ENCODE results near the gene PRTFDC1. TPM values are rescaled to one million over a fixed set of nuclear protein-coding genes. Genes with fewer than 3 reads are reported as not detected.

PRTFDC1 gene
- total and polyA plus RNA-seq, 2 of the 8 experiments (the other 6 are each of a cell fraction or from before 2014, with no cell fraction given) = 5.9 to 6.6 TPM

DNA sequence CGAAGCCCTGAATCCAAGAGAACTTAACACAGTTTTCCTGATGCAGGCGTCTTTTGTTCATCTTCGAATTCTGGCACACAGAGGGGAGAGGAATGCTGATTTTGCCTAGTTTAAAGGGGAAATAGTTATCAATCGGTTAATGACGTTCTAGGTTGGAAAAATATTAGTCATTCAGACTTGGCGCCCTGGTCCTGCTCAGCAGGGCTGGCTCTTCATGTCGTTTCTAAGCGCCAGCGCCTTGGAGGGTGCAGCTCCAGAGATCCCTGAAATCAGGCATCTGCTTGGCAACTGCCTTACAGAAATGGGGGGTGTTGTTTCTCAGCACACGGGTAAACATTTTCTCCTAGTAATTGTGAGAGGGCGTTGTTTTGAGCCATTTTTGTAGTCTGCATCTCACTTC is 1.3 kb upstream of the PRTFDC1 start:
- CTCF ChIA-PET (ENCODE audit: partially characterized antibody) = interaction anchor here (0.6 kb wide), 1 partner anchor 107 kb away, joined by 3 read pairs; no protein-coding TSS in a partner anchor
- H3K4me2 ChIP-seq (ENCODE audit: insufficient read depth in 1 of 2, low read depth in 2 of 2, low read length in 2 of 2) = peak overlapping the region; percentile 85 to 98
- POLR2A ChIA-PET (ENCODE audit: partially characterized antibody) = interaction anchor here (0.7 to 3.6 kb wide), 10 partner anchors 11 to 308 kb away, joined by 3 to 21 read pairs (median 4); partner anchors contain the start of gene ARHGAP21
- TF ChIP-seq SUZ12 (IDR thresholded peaks at IDR 0.05; ENCODE audit: low read length) (no peak), RAD21 (IDR thresholded peaks at IDR 0.05 in 1 of 2, conservative IDR thresholded peaks at IDR 0.05 in 1 of 2; ENCODE audit: low read depth in 2 of 2, low read length in 2 of 2) (no peak), BRCA1 (IDR thresholded peaks at IDR 0.05; ENCODE audit: low read depth, low read length) (no peak), TEAD4 (IDR thresholded peaks at IDR 0.05; ENCODE audit: low read depth, low read length) (no peak), TBP (IDR thresholded peaks at IDR 0.05; ENCODE audit: low read depth, low read length) (no peak), CTBP2 (IDR thresholded peaks at IDR 0.05; ENCODE audit: borderline replicate concordance, insufficient read depth, insufficient read length, low read length) (no peak), RNF2 (IDR thresholded peaks at IDR 0.05; ENCODE audit: borderline replicate concordance, low read depth, low read length, missing control alignments, poor library complexity, severe bottlenecking) (no peak), CBX8 (IDR thresholded peaks at IDR 0.05; ENCODE audit: borderline replicate concordance, low read depth, low read length) (no peak), POU5F1 (IDR thresholded peaks at IDR 0.05; ENCODE audit: low read depth, low read length) (no peak), SIRT6 (IDR thresholded peaks at IDR 0.05; ENCODE audit: low read length) (no peak), SAP30 (IDR thresholded peaks at IDR 0.05; ENCODE audit: insufficient read depth, insufficient replicate concordance, low read length) (no peak)
- TF ChIP-seq, protein P1, sequence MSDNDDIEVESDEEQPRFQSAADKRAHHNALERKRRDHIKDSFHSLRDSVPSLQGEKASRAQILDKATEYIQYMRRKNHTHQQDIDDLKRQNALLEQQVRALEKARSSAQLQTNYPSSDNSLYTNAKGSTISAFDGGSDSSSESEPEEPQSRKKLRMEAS (IDR thresholded peaks at IDR 0.05) = no peak

More for the DNA sequence above, 1.3 kb upstream of the PRTFDC1 start:
- Histone ChIP-seq H4K20me1 (replicated peaks in 1 of 2; ENCODE audit: control insufficient read depth in 1 of 2, insufficient read depth in 2 of 2, low read length in 2 of 2) (no peaks in the 10 kb centered on the region), H3K4ac (replicated peaks; ENCODE audit: insufficient read length, low read depth, low read length) (no peak overlapping the region), H3K79me1 (ENCODE audit: low read depth, low read length) (no peaks in the 10 kb centered on the region; the same call in 1 of the 2 replicates), H2BK5ac (ENCODE audit: low read depth, low read length) (peak overlapping the region; percentile 85; the same call in 1 of the 2 replicates), H2BK12ac (ENCODE audit: low read depth, low read length) (0 out of 2 replicates have a peak overlapping the region, but pooled peaks have one; percentile 50), H3K4me1 (replicated peaks in 1 of 4; ENCODE audit: control insufficient read depth in 3 of 4, insufficient read depth in 4 of 4, low read length in 3 of 4) (peaks cover 9 to 25% (median 18%) of the 10 kb centered on the region in 4 experiments; a peak in 6 of 7 replicates), H3K23me2 (ENCODE audit: low read depth, low read length) (peaks cover 4% of the 10 kb centered on the region; the same call in 1 of the 2 replicates), H3K27me3 (replicated peaks in 1 of 4; ENCODE audit: control insufficient read depth in 3 of 4, extremely low read depth in 1 of 4, insufficient read depth in 3 of 4, low read length in 3 of 4) (no peaks in the 10 kb centered on the region), H3K27ac (ENCODE audit: low read depth, low read length) (no peak overlapping the region), H4K91ac (replicated peaks; ENCODE audit: insufficient read length, low read length) (peak overlapping the region; percentile 32), H2AK5ac (ENCODE audit: low read depth, low read length) (peak overlapping the region; percentile 58; the same call in 1 of the 2 replicates), H2AFZ (ENCODE audit: low read length) (0 out of 2 replicates have a peak overlapping the region, but pooled peaks have one; percentile 42), H3K9ac (replicated peaks in 1 of 4; ENCODE audit: extremely low read depth in 1 of 4, low read depth in 3 of 4, low read length in 3 of 4) (peak overlapping the region in 3 of 4 experiments; percentile 85 to 93 (median 89); a peak in 4 of 7 replicates), H3K56ac (replicated peaks; ENCODE audit: insufficient read length, low read depth, low read length) (no peak overlapping the region), H2BK120ac (replicated peaks; ENCODE audit: low read depth, low read length) (no peak overlapping the region), H4K5ac (ENCODE audit: insufficient read length, low read depth, low read length) (no peak overlapping the region), H3K23ac (ENCODE audit: insufficient read length) (no peak overlapping the region), H3K79me2 (ENCODE audit: control insufficient read depth in 1 of 2, insufficient read depth in 2 of 2, low read length in 2 of 2) (no peaks in the 10 kb centered on the region), H4K8ac (ENCODE audit: extremely low read depth, insufficient read depth, low read length) (no peak overlapping the region), H2BK15ac (ENCODE audit: low read length) (no peak overlapping the region), H3K18ac (ENCODE audit: extremely low read depth, low read length) (0 out of 2 replicates have a peak overlapping the region, but pooled peaks have one; percentile 20), H3K4me3 (ENCODE audit: extremely low read depth in 1 of 4, insufficient read depth in 2 of 4, low read depth in 3 of 4, low read length in 4 of 4) (peak overlapping the region; percentile 29 to 73 (median 54)), H2BK20ac (ENCODE audit: low read length) (no peak overlapping the region), H3K9me3 (ENCODE audit: insufficient read depth in 2 of 2, low read depth in 1 of 2, low read length in 1 of 2) (no peaks in the 10 kb centered on the region), H3K36me3 (ENCODE audit: control insufficient read depth in 2 of 4, insufficient read depth in 4 of 4, low read length in 3 of 4) (no peaks in the 10 kb centered on the region), H3K14ac (ENCODE audit: insufficient read length) (no peak overlapping the region)
- DNase-seq (ENCODE audit: low read depth in 1 of 2, low spot score in 2 of 2) = no peak
- 79% methylated on average over 11 of the region's 11 CpGs; no CpG with 5 or more reads in 1 of the 2 experiments for WGBS, 2 experiments (ENCODE audit: extremely low coverage in 1 of 2, insufficient coverage in 1 of 2, insufficient read length in 1 of 2, insufficient replicate concordance in 2 of 2, low coverage in 1 of 2, low lambda C conversion rate in 2 of 2, missing lambda C conversion rate in 1 of 2)
- FAIRE-seq = no peak

Data from H1 (cell line).